Left ventricle myocardium inferior (tissue), 1 donor: Measurements from ENCODE around the gene RER1. TPM values are rescaled to one million over a fixed set of nuclear protein-coding genes. Genes with fewer than 3 reads are reported as not detected.
A peak's percentile ranks its signal among the peaks of the same experiment; 100 is the strongest.

Source experiments
- DNase-seq: peaks from one replicate; pipeline ENCODE4 v3.0.0-alpha.2; 2020
- H3K27ac ChIP-seq: fragments of 200-600 bp; replicated peaks from 2 replicates; pipeline ENCODE4 v1.8.0; 2021
- H3K27me3 ChIP-seq: fragments of 200-600 bp; 2 replicates; pipeline ENCODE4 v1.8.0; 2021; ENCODE audit warnings: low read depth
- H3K36me3 ChIP-seq: fragments of 200-600 bp; 2 replicates; pipeline ENCODE4 v1.8.0; 2021
- H3K4me1 ChIP-seq: fragments of 200-600 bp; 2 replicates; pipeline ENCODE4 v1.8.0; 2021
- H3K4me3 ChIP-seq: fragments of 200-600 bp; 2 replicates; pipeline ENCODE4 v1.8.0; 2021; ENCODE audit warnings: mild to moderate bottlenecking, moderate library complexity
- H3K9me3 ChIP-seq: fragments of 200-600 bp; replicated peaks from 2 replicates; pipeline ENCODE4 v1.8.0; 2021
- CTCF ChIP-seq: fragments of 200-600 bp; IDR thresholded peaks from 2 replicates; pipeline ENCODE4 v1.8.0; 2021; ENCODE audit warnings: antibody characterized with exemption, mild to moderate bottlenecking, borderline replicate concordance
- intact Hi-C: fragments of 100-400 bp; cut with micrococcal nuclease; formaldehyde crosslinking; loops from one replicate; pipeline ENCODE4 v1.11.0; 2022
- total RNA-seq: library from RNA; stranded (reverse); fragmentation: NEBNext Ultra II Directional; extraction: Animal tissue kit (Norgen Biotek cat#: 25700); gene quantifications from one replicate; pipeline ENCODE4 v1.2.1, GENCODE V29; 2021
- donor health status: DM: no; HTN: yes; CAD: no; lungs with severe emphysema.

RER1 gene
- total RNA-seq, 1 donor from 2014 or later, result 80.5 TPM

- Histone ChIP-seq H3K4me1 (no peaks in the 10 kb centered on the region), H3K27ac (no peak overlapping the region), H3K4me3 (no peak overlapping the region), H3K27me3 (no peaks in the 10 kb centered on the region), H3K9me3 (no peaks in the 10 kb centered on the region), H3K36me3 (no peaks in the 10 kb centered on the region)
- intact Hi-C loops, result no loop called here
- no peak for TF ChIP-seq CTCF
- DNase-seq, result peak; percentile 9
Measured at GRCh38 chr1:2372551-2373490, 18.8 kb upstream of the RER1 start.

- Histone ChIP-seq H3K4me1 (no peaks in the 10 kb centered on the region), H3K9me3 (no peaks in the 10 kb centered on the region), H3K27me3 (no peaks in the 10 kb centered on the region), H3K27ac (no peak overlapping the region), H3K36me3 (no peaks in the 10 kb centered on the region), H3K4me3 (no peak overlapping the region)
- intact Hi-C loops, result no loop called here
- no peak for TF ChIP-seq CTCF
- no peak for DNase-seq
Measured at GRCh38 chr1:2373551-2374251, 17.9 kb upstream of the RER1 start.

GRCh38 chr1:2374252-2375155 lies 17.1 kb upstream of the RER1 start:
- Histone ChIP-seq H3K36me3 (no peaks in the 10 kb centered on the region), H3K4me3 (no peak overlapping the region), H3K27me3 (no peaks in the 10 kb centered on the region), H3K9me3 (no peaks in the 10 kb centered on the region), H3K4me1 (no peaks in the 10 kb centered on the region), H3K27ac (no peak overlapping the region)
- intact Hi-C loops, result no loop called here
- no peak for DNase-seq
- no peak for TF ChIP-seq CTCF

GRCh38 chr1:2375246-2375922 lies 16.3 kb upstream of the RER1 start:
- intact Hi-C loops, result no loop called here
- Histone ChIP-seq H3K4me1 (no peaks in the 10 kb centered on the region), H3K4me3 (no peak overlapping the region), H3K27ac (no peak overlapping the region), H3K36me3 (no peaks in the 10 kb centered on the region), H3K9me3 (no peaks in the 10 kb centered on the region), H3K27me3 (no peaks in the 10 kb centered on the region)
- TF ChIP-seq CTCF, result no peak
- DNase-seq, result no peak

GRCh38 chr1:2375923-2376260 lies 15.7 kb upstream of the RER1 start:
- H3K9me3 ChIP-seq, result no peaks in the 10 kb centered on the region
- H3K4me1 ChIP-seq, result peaks cover under 1% of the 10 kb centered on the region
- no peak for TF ChIP-seq CTCF
- no peaks in the 10 kb centered on the region for H3K36me3 ChIP-seq
- no peaks in the 10 kb centered on the region for H3K27me3 ChIP-seq
- DNase-seq, result no peak
- no peak overlapping the region for H3K4me3 ChIP-seq
- H3K27ac ChIP-seq, result no peak overlapping the region
- intact Hi-C loops, result no loop called here
